SK-N-MC (cell line): ENCODE data around the gene DNAJA1.
"Not testable (repeated sequence)": the region's sequence is repeated elsewhere in the genome, so short reads cannot be mapped to it uniquely, and the experiment has no call there.

ENCODE experiments used
- DNase-seq: peaks from one replicate; pipeline ENCODE4 v3.0.0-alpha.2; 2011; ENCODE audit warnings: low read depth, low spot score
- H3K27ac ChIP-seq: fragments of 200-600 bp; sonication (generic); 2 replicates; pipeline ENCODE4 v1.5.1; 2016; ENCODE audit warnings: mixed run types
- H3K36me3 ChIP-seq: fragments of 200-600 bp; sonication (generic); 2 replicates; pipeline ENCODE4 v1.6.1; 2017; ENCODE audit warnings: antibody characterized with exemption, low read length, mixed read lengths; ENCODE audit not compliant: insufficient read depth
- H3K4me3 ChIP-seq: fragments of 200-600 bp; sonication (generic); 2 replicates; pipeline ENCODE4 v1.5.1; 2016
- H3K9ac ChIP-seq: fragments of 200-600 bp; sonication (generic); 2 replicates; pipeline ENCODE4 v1.8.0; 2017; ENCODE audit warnings: mixed run types, mixed read lengths; ENCODE audit not compliant: insufficient read length
- H3K9me3 ChIP-seq: fragments of 200-600 bp; sonication (generic); 2 replicates; pipeline ENCODE4 v1.6.1; 2017; ENCODE audit warnings: low read depth, mild to moderate bottlenecking, antibody characterized with exemption, low read length, moderate library complexity, mixed read lengths
- EZH2 ChIP-seq: fragments of 200-600 bp; sonication (generic); IDR thresholded peaks from one replicate; pipeline ENCODE4 v1.6.1; 2017; ENCODE audit warnings: antibody characterized with exemption
- FOXP2 ChIP-seq: optimal IDR thresholded peaks from 2 replicates; pipeline ENCODE3; 2011; ENCODE audit warnings: mild to moderate bottlenecking, moderate library complexity; ENCODE audit not compliant: insufficient read depth; ENCODE audit errors: extremely low read length, control extremely low read depth
- POLR2AphosphoS5 ChIP-seq: IDR thresholded peaks from 2 replicates; pipeline ENCODE4 v1.6.1; 2012; ENCODE audit warnings: mild to moderate bottlenecking, low read depth, low read length, borderline replicate concordance

Gene DNAJA1

DNA sequence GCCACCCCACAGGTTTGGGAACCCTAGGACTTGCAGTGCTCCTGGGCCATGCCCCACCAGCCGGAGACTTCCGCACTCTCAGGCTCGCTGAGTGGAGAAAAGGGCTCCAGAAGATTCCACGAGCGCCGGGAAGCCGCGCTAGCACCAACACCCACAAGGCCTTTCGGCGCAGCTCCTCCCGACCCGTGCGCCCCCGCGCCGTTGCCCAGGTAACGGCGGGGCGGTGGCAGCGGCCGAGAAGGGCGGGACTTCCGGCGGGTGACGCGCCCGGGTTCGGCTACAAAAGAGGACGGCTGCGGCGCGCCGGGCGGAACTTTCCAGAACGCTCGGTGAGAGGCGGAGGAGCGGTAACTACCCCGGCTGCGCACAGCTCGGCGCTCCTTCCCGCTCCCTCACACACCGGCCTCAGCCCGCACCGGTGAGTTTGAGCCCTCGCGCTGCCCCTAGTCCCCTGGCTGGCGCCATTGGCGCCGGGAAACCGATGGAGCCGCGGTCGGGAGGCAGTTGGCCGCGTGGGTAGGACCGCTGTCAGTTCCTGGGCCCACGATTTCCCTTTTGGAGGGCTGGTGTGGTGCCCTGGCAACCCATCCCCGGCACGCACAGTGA lies at the start of gene DNAJA1:
Gene DNAJA1, plus strand, starts transcription at position 308 of the 606 bp plus-strand sequence. CDS start 1,212 bp downstream, outside the sequence.
- Histone ChIP-seq H3K27ac (peak within 1 kb of the TSS; percentile 89), H3K9ac (peak within 1 kb of the TSS; percentile 97), H3K9me3 (no peaks in the 10 kb centered on the region), H3K4me3 (peak within 1 kb of the TSS; percentile 96), H3K36me3 (peaks cover 59% of the 10 kb centered on the region)
- TF ChIP-seq EZH2: no peak
- TF ChIP-seq FOXP2: peak; percentile 85
- peak; percentile 99 for TF ChIP-seq POLR2AphosphoS5
- peak; percentile 42 for DNase-seq

GRCh38 chr9:32978051-32978450 lies 47.0 kb upstream of the DNAJA1 start:
- H3K27ac ChIP-seq: no peak overlapping the region
- H3K4me3 ChIP-seq: no peak overlapping the region
- TF ChIP-seq POLR2AphosphoS5: no peak
- no peak for TF ChIP-seq EZH2
- TF ChIP-seq FOXP2: no peak
- H3K9ac ChIP-seq: no peak overlapping the region
- no peak for DNase-seq
- peaks cover 40% of the 10 kb centered on the region for H3K36me3 ChIP-seq
- H3K9me3 ChIP-seq: no peaks in the 10 kb centered on the region

DNA sequence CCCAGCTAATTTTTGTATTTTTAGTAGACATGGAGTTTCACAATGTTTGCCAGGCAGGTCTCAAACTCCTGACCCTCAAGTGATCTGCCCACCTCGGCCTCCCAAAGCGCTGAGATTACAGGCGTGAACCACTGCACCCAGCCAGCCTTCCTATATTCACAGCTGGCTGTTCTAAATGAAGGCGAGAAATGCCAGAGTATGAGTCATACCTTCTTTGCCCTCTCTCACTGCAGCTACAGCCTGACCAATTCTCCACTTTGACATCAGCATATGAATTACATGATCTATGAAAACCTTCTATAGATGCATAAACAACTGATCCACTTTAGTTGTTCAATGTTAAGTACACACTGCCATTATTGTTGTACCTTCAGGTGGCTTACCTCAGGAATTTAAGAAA lies 38.1 kb upstream of the DNAJA1 start:
- no peaks in the 10 kb centered on the region for H3K9me3 ChIP-seq
- peaks cover 67% of the 10 kb centered on the region for H3K36me3 ChIP-seq
- no peak for DNase-seq
- H3K4me3 ChIP-seq: no peak overlapping the region
- H3K27ac ChIP-seq: no peak overlapping the region
- no peak for TF ChIP-seq POLR2AphosphoS5
- no peak for TF ChIP-seq EZH2
- TF ChIP-seq FOXP2: no peak
- no peak overlapping the region for H3K9ac ChIP-seq

- Histone ChIP-seq H3K36me3 (peaks cover 58% of the 10 kb centered on the region), H3K27ac (no peak overlapping the region)
Observed at GRCh38 chr9:32989660-32990059, 35.4 kb upstream of the DNAJA1 start.

GRCh38 chr9:32991897-32992594 lies 33.0 kb upstream of the DNAJA1 start:
- no peak overlapping the region for H3K4me3 ChIP-seq
- DNase-seq: no peak
- peaks cover 58% of the 10 kb centered on the region for H3K36me3 ChIP-seq
- no peak overlapping the region for H3K27ac ChIP-seq
- TF ChIP-seq POLR2AphosphoS5 (no peak), FOXP2 (no peak), EZH2 (no peak)
- no peak overlapping the region for H3K9ac ChIP-seq
- H3K9me3 ChIP-seq: no peaks in the 10 kb centered on the region

More at GRCh38 chr9:32989660-32990059, 35.4 kb upstream of the DNAJA1 start:
- H3K9ac ChIP-seq: no peak overlapping the region
- no peak overlapping the region for H3K4me3 ChIP-seq
- TF ChIP-seq POLR2AphosphoS5 (no peak), EZH2 (no peak), FOXP2 (no peak)
- H3K9me3 ChIP-seq: no peaks in the 10 kb centered on the region
- DNase-seq: no peak

GRCh38 chr9:32992595-32993238 lies 32.4 kb upstream of the DNAJA1 start:
- Histone ChIP-seq H3K27ac (no peak overlapping the region), H3K9me3 (no peaks in the 10 kb centered on the region), H3K9ac (no peak overlapping the region), H3K4me3 (no peak overlapping the region), H3K36me3 (peaks cover 54% of the 10 kb centered on the region)
- no peak for DNase-seq
- TF ChIP-seq EZH2 (no peak), POLR2AphosphoS5 (no peak)

GRCh38 chr9:33000682-33001055 lies 24.4 kb upstream of the DNAJA1 start:
- Histone ChIP-seq H3K9ac (peak overlapping the region; percentile 92), H3K36me3 (peaks cover 19% of the 10 kb centered on the region), H3K4me3 (peak overlapping the region; percentile 96)
- H3K27ac ChIP-seq, DNase-seq, H3K9me3 ChIP-seq: not testable (repeated sequence)

GRCh38 chr9:33005335-33005734 lies 19.7 kb upstream of the DNAJA1 start:
- H3K27ac ChIP-seq, H3K4me3 ChIP-seq, H3K9me3 ChIP-seq, H3K9ac ChIP-seq, H3K36me3 ChIP-seq, DNase-seq: not testable (repeated sequence)
